NCI-H146 (cell line): ENCODE measurements around the gene CASZ1.

ENCODE experiments used
- DNase-seq: peaks from one replicate; lab custom pipeline; 2025; lab: John Stamatoyannopoulos, UW

The CASZ1 gene

GRCh38 chr1:10796029-10796944, at the start of gene CASZ1:
Gene CASZ1 (minus strand): TSS chr1:10796646. CDS start chr1:10693889, 102,757 bp downstream.
- DNase-seq, result peak; percentile 62

- DNase-seq, result no peak
These were observed 47.3 kb upstream of the CASZ1 start for GRCh38 chr1:10843697-10844096.

- DNase-seq, result peak; percentile 66
These were observed 44.7 kb upstream of the CASZ1 start for GRCh38 chr1:10841118-10841517.

GRCh38 chr1:10839188-10839770, 42.8 kb upstream of the CASZ1 start:
- no peak for DNase-seq

- no peak for DNase-seq
These were observed 42.1 kb upstream of the CASZ1 start for GRCh38 chr1:10838541-10838940.

- DNase-seq, result no peak
These were observed 40.3 kb upstream of the CASZ1 start for GRCh38 chr1:10836726-10837125.

GRCh38 chr1:10835822-10836421, 39.5 kb upstream of the CASZ1 start:
- DNase-seq, result peak; percentile 81

GRCh38 chr1:10835421-10835820, 39.0 kb upstream of the CASZ1 start:
- no peak for DNase-seq

GRCh38 chr1:10834770-10835412, 38.4 kb upstream of the CASZ1 start:
- peak; percentile 31 for DNase-seq

GRCh38 chr1:10833630-10834557, 37.4 kb upstream of the CASZ1 start:
- no peak for DNase-seq

GRCh38 chr1:10832703-10833102, 36.3 kb upstream of the CASZ1 start:
- DNase-seq, result no peak

GRCh38 chr1:10830961-10831668, 34.7 kb upstream of the CASZ1 start:
- no peak for DNase-seq

- DNase-seq, result no peak
These were observed 33.6 kb upstream of the CASZ1 start for GRCh38 chr1:10829965-10830515.

GRCh38 chr1:10829067-10829818, 32.8 kb upstream of the CASZ1 start:
- no peak for DNase-seq

- no peak for DNase-seq
These were observed 31.2 kb upstream of the CASZ1 start for GRCh38 chr1:10827377-10828333.

- no peak for DNase-seq
These were observed 29.1 kb upstream of the CASZ1 start for GRCh38 chr1:10825592-10825991.

GRCh38 chr1:10824821-10825540, 28.5 kb upstream of the CASZ1 start:
- no peak for DNase-seq

GRCh38 chr1:10823000-10823401, 26.6 kb upstream of the CASZ1 start:
- DNase-seq, result no peak
